Measurements from ENCODE around the gene NBPF20.
"Not testable (repeated sequence)": the region's sequence is repeated elsewhere in the genome, so short reads cannot be mapped to it uniquely, and the experiment has no call there.

NBPF20 gene, protein sequence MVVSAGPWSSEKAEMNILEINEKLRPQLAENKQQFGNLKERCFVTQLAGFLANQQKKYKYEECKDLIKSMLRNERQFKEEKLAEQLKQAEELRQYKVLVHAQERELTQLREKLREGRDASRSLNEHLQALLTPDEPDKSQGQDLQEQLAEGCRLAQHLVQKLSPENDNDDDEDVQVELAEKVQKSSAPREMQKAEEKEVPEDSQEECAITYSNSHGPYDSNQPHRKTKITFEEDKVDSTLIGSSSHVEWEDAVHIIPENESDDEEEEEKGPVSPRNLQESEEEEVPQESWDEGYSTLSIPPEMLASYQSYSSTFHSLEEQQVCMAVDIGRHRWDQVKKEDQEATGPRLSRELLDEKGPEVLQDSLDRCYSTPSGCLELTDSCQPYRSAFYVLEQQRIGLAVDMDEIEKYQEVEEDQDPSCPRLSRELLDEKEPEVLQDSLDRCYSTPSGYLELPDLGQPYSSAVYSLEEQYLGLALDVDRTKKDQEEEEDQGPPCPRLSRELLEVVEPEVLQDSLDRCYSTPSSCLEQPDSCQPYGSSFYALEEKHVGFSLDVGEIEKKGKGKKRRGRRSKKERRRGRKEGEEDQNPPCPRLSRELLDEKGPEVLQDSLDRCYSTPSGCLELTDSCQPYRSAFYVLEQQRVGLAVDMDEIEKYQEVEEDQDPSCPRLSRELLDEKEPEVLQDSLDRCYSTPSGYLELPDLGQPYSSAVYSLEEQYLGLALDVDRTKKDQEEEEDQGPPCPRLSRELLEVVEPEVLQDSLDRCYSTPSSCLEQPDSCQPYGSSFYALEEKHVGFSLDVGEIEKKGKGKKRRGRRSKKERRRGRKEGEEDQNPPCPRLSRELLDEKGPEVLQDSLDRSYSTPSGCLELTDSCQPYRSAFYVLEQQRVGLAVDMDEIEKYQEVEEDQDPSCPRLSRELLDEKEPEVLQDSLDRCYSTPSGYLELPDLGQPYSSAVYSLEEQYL (N-terminal part only)

GRCh38 chr1:145425436-145426029, at the start of gene NBPF20:
Gene NBPF20 (minus strand): TSS chr1:145425603. CDS start chr1:145405272, 20,331 bp downstream.
- DNase-seq (ENCODE audit: low spot score): peak; percentile 60

DNA sequence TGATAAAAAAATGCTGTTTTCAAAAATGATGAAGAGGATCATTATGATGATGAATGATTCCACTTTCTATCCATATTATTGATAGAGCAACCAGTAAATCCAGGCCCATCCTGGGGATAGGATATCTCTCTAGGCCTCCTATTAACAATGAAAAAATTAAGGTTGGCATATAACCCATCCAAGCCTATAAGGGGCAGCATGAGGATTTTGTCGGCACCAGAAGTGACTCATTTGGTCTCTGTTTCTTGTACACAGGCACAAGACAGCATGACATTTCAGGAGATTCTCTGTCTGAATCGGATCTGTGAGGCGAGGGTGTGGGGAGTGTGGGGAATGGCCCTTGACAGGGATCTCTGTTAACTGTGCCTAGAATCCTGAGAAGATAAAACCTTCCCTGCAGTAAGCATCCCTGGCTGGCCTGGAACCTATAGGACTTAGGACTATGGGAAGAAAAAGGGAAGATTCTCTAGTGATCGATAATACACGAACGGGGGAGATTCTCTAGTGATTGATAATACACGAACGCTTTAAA, 49.5 kb upstream of the NBPF20 start:
- DNase-seq (ENCODE audit: low spot score): not testable (repeated sequence)

GRCh38 chr1:145472731-145473130, 47.3 kb upstream of the NBPF20 start:
- not testable (repeated sequence) for DNase-seq (ENCODE audit: low spot score)

- not testable (repeated sequence) for DNase-seq (ENCODE audit: low spot score)
These were observed 46.0 kb upstream of the NBPF20 start for GRCh38 chr1:145471365-145471764.

GRCh38 chr1:145465405-145466144, 40.2 kb upstream of the NBPF20 start:
- DNase-seq (ENCODE audit: low spot score): peak; percentile 43

GRCh38 chr1:145464708-145465336, 39.4 kb upstream of the NBPF20 start:
- DNase-seq (ENCODE audit: low spot score): not testable (repeated sequence)

- DNase-seq (ENCODE audit: low spot score): not testable (repeated sequence)
These were observed 38.6 kb upstream of the NBPF20 start for GRCh38 chr1:145464017-145464416.

GRCh38 chr1:145460684-145461083, 35.3 kb upstream of the NBPF20 start:
- DNase-seq (ENCODE audit: low spot score): not testable (repeated sequence)

- not testable (repeated sequence) for DNase-seq (ENCODE audit: low spot score)
These were observed 34.6 kb upstream of the NBPF20 start for GRCh38 chr1:145460048-145460447.

DNA sequence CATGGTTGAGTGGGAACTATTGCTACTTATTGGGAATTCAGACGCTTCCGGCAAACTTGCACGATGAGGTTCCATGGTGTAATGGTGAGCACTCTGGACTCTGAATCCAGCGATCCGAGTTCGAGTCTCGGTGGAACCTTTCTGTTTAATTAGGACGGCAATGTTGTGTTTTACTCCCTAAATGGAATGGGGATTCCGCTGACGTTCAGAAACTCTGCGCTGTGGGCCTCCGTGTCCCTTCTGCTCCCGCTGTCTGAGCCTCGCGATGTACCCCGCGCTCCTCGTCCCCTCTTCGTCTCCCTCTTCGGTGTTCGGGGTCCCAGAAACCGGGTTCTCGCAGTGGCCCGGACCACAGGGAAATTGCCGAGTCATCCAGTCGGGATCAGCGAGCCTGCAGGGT, 34.2 kb upstream of the NBPF20 start:
- not testable (repeated sequence) for DNase-seq (ENCODE audit: low spot score)

DNA sequence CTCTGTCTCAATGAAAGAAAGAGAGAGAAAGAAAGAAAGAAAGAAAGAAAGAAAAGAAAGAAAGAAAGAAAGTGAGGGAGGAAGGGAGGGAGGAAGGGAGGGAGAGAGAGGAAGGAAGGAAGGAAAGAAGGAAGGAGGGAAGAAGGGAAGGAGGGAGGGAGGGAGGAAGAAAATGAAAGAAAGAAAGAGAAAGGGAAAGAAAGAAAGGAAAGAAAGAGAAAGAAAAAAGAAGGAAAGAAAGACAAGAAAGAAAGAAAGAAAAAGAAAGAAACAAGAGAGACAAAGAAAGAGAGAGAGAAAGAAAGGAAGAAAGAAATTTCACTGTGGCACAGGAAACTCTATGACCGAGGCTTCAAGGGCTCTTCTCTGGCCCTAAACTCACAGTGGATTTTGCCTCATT, 33.7 kb upstream of the NBPF20 start:
- DNase-seq (ENCODE audit: low spot score): not testable (repeated sequence)

DNA sequence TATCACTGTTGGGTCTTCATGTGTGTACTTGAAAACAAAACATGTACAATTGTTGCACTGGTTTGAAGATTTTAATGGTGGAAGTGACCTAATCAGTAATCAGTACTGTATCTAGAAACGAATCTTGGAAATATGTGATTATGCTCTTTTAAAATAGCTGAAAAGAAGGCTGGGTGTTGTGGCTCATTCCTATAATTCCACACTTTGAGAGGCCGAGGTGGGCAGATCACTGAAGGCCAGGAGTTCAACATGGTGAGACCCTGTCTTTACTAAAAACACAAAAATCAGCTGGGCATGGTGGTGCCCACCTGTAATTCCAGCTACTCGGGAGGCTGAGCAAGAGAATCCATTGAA, 29.4 kb upstream of the NBPF20 start:
- not testable (repeated sequence) for DNase-seq (ENCODE audit: low spot score)

DNA sequence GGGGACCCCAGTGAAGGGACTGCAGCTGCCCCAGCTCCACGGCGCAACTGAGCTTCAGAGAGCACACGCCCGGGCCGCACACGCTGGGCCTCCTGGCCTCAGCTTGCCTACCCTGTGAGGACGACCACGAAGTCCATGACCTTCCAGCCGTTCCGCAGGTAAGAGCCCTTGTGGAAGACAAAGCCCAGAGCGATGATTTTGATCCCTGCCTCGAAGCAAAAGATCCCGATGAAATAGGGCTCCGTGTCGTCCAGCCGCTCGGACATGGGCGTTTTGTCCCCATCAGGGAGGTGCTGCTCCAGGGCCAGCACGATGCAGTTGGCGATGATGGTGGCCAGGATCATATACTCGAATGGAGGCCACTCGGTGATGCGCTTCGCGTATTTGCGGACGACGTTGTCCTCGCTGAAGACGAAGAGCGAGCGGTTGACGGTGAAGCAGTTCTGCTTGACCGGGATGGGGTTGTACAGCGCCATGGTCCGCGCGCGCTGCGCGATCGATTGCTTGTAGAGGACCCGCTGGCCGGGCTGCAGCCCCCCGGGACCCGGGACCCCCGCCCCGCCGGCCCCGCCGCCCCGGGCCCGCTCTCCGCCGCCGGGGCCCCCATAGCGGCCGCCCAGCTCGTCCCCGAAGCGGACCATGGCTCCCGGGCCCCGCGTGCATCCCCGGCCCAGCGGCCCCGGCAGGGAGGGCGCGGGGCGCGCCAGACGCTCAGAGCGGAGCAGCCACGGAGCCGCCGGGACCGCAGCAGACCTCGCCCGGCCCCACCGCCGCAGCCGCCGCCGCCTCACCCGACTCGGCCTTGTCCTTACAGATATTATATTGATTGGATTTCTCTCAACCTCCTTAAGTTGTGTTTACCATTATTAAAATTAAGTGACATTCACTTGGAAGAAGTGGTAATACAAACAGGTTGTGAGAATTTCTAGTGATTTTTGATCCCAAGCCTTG, 28.7 kb upstream of the NBPF20 start:
- DNase-seq (ENCODE audit: low spot score): not testable (repeated sequence)

DNA sequence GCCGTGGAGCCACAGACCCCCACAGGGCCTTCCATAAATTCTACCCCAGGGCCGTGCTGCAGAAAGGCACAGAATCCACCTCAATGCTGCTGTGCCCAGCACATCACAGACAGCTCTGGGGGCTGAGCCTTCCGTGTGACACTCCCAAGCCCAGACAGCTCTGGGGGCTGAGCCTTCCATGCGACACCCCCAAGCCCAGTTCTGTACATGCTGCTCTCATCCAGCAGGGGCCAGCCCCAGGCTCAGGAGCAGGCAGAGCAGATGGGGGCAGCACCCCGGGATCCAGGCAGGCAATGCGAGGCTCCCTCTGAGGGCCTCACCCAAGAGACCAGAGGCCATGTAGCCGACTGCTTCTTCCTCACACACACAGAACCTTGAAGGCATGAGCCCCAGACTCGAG, 27.1 kb upstream of the NBPF20 start:
- DNase-seq (ENCODE audit: low spot score): not testable (repeated sequence)

DNA sequence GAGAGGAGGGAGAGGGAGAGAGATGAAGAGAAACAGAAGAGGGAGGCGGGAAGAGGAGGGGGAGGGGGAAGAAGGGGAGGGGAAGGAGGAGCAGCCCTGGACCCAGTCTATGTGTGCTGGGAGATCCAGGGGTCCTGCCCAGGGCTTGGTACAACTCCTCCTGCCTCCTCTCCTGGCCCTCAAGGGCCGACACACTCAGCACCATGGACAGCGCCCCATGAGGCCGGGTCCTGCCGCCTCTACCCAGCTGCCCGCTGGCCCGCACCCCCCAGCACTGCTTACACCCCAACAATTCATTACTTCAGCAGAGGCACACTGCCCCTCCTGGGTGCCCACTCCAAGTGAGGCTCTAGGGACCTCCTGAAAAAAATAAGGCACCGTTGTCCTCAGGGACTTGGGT, 26.5 kb upstream of the NBPF20 start:
- not testable (repeated sequence) for DNase-seq (ENCODE audit: low spot score)

- not testable (repeated sequence) for DNase-seq (ENCODE audit: low spot score)
These were observed 19.8 kb upstream of the NBPF20 start for GRCh38 chr1:145445219-145445618.

DNA sequence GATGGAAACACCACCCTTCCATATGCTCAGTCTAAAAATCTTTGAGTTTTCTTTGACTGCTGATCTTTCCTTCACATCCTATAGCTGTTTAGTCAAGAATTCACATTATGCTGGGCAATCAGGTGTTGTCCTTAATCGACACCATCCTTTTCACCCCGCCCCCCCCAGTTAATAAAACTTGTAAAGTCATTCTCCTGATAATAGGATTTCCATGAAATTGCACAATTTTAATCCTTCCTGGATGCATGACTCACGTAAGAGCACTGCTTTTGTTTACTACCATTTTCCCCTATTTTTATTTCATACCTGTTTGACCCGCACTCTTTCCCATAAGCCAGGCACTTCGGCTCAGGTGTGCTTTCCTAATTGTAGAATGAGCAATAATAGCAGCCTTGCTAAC, 16.9 kb upstream of the NBPF20 start:
- DNase-seq (ENCODE audit: low spot score): not testable (repeated sequence)

DNA sequence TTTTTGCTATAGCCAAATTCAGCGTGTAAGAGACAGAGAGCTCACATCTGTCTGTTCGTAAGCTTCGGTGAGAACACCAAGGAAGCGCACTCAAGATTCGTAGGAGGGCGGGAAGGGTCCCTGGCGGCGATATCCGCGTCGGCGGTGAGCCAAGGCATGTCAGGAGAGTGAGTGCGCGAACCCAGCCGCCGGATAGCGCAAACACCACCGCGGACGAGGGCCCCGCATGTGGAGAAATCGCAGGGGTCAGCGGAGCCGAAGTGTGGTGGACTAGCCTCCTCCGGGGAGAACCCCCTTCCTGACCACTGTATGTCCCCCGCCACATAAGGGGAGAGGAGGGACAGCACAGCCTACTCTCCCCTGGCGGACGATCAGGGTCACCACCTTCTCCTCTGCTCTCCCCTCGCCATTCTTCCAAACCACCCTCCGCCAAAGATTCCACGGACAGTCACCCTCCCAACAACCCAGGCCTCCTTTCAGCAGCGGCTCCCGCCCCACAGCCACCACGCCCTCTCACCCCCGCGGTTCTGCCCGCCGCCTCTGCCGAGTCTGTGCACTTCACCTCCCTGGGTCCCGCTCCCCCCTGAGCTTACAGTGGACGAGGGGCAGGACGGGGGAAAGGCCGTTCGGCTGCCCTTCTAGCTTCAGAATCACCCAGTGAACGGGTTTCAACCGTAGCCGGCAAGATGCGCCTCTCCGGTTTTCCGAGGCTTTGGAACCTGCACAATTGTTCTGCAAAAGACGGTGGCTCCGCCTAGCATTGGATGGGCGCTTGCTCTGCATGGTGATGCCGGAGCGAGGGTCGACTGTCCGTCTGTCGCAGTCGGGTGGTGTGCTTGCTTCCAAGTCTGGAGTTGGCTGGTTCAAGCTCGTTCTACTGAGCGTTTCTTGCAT, 6.2 kb upstream of the NBPF20 start:
- not testable (repeated sequence) for DNase-seq (ENCODE audit: low spot score)

Data from globus pallidus (tissue), 1 donor.